Measurements from ENCODE around the gene SPATA17.

Gene SPATA17

DNA sequence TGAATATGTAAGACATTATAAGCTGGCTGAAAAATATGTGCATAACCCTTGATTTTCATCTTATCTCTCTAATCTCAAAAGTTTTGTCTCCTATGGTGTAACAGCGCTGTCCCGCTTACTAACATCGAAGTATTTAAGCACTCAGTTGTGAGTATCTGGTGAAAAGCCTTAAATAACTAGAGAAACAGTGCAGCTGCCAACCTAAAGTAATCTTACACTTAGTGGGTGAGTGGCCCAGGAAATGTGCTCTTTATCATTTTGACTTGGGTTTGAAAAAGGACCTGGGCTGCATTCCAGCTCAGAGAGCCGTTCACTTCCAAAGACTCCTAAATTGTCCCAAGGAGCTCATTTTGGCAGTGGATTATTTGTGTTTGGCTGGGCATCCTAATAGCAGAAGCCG lies 225.9 kb downstream of the SPATA17 start:
- no peak for DNase-seq

DNA sequence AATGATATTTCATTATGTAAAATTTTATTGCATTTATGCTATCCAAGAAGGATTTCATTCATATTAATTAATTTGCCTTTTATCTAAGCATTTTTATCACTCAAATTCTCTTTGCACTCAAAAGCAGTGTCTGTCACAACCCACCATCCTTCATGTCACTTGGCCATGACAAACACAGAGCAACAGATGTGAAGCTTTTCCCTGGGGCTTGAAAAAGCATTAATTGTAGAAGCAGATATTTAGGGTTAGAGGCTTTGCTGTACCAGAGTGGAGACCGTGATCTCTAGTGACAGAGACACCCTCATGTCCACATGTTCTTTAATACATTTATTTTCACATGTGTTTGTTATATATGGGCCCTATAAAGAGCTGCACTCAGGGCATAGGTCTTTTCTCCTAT lies 230.5 kb downstream of the SPATA17 start:
- DNase-seq: no peak

DNA sequence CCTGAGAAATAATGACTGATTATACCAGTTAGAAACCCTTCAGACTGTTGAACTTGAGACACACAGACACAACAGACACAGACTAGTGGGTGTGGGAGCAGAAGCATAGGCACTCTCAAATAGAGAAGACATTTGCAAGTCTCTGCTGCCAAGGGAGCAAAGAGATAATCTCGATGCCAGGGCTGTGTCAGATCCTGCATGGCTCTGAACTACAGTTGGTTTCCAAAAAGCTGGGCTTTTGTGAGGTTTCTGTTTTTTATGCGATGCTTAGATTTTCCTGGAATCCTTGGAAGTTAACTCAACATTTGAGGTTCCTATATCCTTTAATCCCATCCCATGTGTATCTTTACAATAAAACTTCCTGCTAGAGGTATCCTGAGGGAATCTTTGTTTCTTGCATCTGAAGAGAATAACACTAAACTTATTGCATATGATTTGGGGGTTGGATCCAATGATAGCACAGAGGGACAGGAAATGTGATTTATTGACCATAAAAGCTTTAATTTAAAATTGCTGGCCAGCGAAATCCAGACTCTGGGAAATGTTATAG lies 236.4 kb downstream of the SPATA17 start:
- DNase-seq: no peak

DNA sequence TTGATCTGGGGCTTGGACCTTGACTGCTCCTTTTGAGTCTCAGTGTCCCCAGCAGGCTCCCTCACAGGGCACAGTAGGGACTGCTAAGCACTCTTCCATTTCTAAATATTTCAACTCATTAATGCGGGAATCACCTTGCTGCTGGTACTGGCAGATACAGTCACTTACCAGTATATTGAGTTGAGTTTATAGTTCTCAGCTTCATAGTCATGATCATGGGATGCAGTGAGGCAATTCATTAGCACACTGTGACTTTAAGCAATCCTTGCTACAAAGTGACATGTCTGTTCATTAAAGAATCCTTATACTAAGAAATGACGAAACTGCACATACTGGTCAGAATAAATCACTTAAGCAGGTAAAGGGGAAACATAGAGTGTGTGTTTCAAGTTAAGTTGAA lies 240.8 kb downstream of the SPATA17 start:
- no peak for DNase-seq

DNA sequence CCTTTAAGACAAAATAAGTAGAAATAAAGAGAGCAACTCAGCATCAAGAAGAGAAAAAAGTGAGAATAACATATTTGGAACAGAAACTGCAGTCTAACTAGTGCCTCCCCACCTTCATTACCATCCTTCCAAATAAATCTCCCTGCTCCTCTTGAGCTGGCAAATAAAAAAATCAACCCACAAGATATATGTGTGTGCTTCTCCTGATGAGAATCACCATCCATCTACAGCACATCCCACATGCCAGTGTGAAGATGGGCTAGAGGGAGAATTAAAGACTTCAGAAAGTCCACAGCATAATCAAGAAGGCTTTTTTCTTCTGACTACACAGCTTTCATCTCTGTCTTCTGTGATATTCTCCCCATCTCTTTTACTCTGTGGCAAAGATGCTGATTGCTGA lies 244.1 kb downstream of the SPATA17 start:
- no peak for DNase-seq

DNA sequence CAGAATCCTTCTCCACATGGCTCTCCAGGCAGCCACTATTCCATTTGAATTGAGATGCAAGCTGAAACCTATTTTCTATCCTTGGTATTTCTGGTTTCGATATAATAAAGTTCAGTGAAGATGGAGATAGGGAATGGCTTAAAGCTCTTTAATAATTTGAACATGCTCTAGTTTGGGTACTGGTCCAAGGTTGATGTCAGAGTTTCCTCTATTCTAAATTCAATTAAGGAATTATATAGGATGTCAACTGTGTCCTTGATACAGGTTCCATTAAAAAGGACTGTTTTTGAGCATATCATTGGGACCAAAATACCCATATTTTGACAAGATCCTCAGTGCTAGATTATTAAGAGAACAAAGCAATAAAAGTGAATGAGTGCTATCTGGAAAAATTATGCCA lies 245.3 kb downstream of the SPATA17 start:
- DNase-seq: no peak

DNA sequence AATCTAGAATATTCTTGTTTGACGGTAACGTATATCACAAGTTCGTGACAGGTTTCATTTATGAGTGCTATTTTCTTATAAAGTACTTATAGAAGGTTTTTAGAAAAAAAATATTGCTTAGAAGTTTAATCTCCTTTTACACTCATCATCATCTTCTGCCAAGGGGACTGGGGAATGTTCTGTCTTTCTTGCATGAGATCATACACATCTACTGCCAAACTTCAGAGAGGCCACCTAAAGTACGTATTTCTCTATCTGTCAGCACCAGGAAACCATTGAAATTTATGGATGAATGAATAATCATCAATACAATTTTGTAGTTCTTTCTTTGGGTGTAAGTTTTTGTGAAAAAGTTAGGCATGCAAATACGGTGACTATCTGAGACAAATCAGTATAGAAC lies 245.8 kb downstream of the SPATA17 start:
- DNase-seq: no peak

DNA sequence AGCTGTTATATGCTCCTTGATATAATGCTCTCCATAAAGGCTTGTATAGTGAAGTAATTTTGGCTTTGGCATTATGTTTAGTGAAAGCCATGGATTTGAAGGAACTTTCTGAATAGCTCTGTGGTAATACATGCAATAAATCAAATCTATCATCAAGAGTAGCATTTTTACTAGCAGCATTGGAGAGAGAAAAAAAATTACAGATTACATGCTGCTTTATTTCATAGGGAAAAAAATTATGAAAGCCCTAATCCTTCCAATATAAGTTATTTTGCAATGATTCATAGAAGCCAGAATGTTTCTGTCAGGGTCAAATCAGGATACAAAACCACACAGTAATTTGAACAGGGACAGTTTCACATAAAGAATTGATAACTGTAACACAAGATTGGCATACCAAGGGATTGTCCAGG lies 250.0 kb downstream of the SPATA17 start:
- no peak for DNase-seq

DNA sequence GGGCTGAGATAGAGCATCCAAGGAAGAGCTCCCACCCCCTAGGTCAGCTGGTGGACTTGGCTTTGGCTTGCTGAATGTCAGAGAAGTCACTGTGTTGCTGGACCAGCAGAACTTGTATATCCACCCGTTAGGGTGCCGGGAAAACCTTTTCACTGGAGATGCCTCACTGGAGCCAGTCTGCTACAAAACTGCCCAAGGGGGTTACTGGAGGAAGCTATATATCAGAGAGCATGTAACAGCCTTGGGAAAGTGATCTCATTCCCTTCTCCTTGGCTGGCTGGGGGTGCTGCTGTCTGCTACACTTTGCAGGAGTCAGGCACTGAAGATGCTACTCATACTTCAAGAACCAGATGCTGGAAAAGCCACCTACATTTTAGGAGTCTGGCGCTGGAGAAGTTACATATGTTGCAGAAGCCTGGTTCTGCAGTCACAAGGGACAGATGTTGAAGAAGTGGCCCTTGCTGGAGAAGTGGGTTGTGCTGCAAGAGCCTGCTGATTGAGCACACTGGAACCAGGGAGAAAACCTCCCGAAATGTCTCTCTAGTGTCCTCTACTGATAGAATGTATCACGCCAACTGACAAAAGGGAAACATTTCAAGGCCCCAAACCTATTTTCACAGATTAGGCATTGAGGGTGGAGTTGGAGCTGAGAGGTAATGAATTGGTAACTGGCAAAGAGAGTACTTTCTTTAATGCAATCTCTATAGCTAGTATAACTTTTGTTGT lies 250.6 kb downstream of the SPATA17 start:
- no peak for DNase-seq

DNA sequence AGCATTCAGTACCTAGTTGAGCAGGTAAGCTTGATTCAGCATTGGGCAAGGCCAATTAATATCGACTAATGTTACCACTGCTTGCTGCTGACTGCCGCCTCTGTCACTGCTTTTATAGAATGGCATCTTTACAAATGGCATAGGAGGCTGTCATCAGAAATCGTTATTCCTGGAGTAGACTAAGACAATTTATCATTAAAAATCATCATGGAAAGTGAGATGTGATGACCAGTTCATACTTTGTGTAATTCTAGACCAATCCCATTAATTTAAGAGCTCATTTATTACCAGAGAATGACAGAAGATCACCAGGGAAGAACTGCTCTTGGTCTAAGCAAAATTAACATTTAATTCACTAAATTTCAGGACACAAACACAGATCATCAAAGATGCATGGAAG lies 254.0 kb downstream of the SPATA17 start:
- DNase-seq: no peak

DNA sequence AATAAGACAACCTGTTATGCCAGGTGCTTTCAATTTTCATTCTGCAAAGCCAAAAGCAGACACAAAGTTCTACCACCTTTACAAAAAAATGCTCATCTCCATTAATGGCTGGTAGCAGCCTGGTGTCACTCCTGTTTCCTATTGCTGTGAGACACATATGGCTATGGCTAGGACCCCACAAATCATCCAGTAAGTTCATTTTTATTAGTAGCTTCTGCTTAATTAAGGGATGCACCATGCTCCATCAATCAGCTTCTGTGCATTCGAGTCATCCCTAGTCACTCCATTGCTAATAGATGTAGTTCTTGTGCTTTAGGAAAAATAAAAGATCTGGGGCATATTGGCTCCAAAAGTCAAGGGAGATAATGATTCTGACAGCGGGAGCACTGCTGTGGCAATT lies 257.2 kb downstream of the SPATA17 start:
- DNase-seq: no peak

DNA sequence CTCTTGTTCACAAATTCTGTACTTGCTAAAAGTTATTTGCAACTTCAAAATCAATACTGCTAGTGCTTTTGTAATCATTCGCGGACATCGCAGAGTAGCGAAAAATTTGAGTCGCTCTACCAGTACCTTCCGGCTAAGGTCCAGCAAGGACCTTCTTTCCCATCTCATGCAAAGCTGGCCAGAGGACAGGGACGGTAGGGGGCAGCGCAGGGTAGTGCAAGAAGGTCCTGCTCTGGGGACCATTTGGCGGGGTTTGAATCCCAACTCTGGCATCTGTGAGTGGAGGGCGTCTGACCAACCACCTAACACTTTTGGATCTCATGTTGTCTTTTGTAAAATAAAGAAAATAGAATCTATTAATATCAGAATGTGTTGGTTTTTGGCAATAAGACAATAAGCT lies 258.3 kb downstream of the SPATA17 start:
- no peak for DNase-seq

DNA sequence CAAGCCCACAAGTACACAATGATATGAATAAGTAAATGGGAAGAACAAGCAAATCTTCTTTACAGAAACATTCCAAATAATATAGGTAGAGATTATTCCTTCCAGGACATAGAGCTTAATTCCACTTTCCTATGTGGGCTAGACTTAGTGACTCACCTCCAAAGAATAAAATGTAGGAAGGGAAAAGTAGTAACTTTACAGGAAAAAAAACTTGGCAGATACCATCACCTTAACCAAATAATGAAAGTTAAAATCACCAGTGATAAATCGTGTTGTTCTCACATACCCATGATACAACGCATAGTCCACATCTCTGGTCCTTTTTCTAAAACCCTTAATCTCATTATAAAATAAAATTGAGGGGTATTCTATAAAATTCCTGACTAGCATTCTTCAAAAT lies 260.8 kb downstream of the SPATA17 start:
- no peak for DNase-seq

DNA sequence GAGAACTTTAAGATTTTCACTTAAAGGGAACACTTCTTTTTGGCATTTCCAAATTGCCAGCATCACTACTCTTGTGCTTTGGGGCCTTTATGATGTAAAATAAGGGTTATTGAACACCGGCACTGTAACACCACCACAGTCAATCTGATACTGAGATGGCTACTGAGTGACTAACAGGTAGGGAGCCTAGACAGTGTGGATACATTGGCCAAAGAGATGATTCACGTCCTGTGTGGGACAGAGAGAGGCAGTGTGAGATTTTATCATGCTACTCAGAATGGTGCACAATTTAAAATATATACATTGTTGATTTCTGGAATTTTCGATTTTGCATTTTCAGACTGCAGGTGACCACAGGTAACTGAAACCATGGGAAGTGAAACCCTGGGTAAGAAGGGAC lies 261.6 kb downstream of the SPATA17 start:
- DNase-seq: no peak

DNA sequence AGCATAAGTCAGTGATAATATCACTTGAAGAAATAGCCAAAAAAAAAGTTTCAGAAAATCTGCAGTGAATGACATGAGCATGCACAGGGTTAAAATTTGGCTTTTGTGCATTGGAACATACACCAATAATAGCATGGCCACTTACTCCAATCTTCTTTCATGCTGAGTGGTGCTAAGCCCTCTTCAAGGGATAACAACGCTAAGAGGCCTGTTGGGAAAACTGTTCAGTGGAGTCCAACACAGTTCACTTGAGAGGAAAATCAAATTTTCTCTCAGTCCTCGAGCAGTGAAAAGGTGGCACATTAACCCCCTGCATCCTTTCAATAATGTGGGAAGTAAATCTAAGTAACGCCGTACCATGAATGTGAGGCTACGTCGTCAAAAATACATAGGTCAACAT lies 264.7 kb downstream of the SPATA17 start:
- DNase-seq: no peak

DNA sequence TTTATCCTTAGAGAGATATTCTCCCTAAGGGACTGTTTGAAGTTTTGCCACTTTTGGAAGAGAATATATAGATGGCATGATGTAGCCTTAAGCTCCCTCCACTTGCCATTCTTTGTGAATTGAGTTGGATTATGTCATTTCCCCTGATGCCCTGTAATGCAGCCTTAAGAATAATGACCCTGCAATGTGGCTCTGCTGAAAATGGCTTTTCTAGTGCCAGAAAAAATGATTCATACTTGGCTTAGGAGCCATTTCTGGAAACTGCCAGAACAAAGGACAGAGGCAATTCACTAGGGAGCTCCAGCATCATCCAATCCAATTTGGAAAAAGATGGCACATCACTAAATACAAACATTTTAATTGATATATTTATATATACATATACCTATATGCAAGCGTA lies 265.3 kb downstream of the SPATA17 start:
- DNase-seq: no peak

DNA sequence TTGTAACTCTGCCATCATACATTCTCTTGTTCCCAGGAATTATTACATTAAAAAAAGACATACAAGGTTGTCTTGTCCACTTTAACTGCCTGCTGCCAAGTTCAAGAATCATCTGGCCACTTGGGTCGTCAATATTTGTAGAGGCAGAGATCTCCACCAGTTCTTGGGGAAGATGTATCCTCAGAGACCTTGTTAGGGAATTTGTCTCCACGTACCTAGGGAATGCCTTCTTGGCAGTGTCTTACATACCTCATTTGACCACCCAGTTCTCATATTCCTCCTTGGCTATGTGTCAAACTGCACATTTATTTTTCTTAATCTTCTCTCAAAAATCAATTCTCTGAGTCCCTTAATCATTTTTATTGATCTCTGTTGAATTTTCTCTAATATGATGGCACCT lies 266.0 kb downstream of the SPATA17 start:
- no peak for DNase-seq

DNA sequence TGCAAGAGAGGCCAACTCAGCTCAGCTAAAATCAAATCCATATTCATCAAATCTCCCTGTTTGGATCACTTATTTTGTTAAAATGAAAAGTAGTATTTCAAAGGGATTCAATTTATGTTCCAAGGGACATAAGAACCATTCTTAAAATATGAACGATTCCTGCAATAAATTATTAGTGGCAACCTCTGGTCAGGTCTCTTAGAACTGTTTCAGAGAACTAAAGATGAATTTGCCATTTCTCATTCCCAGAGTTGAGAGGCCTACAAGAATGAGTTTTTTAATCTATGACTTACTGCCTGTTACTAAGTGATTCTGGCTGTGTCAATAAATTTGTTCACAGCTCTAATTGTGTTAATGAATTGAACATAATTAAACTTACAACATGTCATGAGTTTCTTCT lies 268.5 kb downstream of the SPATA17 start:
- DNase-seq: no peak

DNA sequence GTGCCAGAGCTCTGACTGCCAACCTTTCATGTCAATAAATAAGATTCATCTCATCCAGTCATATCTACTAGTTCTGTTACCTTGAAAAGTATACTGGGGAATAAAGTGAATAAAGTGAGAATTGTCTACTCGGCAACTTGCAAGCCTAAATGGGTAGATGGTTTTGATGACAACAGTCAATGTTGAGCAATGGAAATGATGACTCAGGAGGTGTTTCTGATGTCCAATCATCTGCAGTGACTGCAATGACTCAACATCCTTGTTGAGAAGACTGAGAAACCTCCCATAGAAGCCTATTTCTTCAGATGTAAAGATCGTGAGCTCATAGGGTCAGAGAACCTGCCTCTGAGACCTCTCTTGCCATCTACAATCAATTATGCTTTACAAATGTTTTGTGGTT lies 276.4 kb downstream of the SPATA17 start:
- no peak for DNase-seq

DNA sequence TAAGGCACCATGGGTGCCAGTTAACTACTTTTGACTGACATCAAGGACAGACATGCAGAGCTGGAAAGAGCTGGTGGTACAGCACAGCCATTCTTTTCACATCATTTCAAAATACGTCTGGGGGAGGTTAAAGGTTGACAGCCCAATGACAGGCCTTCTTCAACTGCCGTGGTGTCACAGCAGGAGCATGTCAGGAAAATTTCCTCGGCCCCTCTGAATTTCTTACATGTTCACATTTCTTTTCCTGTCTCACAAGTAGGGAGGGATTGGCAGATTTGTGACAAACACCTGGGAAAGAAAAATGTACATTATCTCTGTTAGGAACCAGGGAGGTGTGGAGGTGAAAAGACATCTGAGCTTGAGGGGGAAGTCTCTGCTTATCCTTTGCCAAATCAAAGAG lies 279.1 kb downstream of the SPATA17 start:
- DNase-seq: no peak

DNA sequence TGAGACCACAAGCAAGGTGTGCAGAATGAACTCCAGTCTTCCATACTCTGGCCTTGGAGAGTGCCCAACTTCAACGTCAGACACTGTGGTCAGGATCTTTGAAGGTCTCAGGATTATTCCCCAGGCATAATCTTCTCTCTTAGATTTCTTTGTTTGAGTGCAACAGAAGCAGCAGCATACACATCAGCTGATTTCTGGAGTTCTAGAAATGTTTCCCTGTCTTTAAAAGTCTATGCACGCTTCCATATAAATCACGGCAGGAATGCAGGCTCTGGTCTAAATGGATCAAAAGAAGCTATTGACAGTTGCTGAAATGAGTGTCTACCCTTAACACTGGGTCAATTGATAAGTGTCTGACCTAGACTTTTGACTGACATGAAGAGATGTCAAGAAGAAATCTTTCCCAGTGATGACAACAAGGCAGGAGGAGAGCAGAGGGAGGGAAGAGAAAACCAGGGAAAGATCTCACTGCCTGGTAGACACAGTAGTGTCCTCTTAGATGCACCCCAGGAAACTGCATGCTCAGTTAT lies 279.7 kb downstream of the SPATA17 start:
- no peak for DNase-seq

DNA sequence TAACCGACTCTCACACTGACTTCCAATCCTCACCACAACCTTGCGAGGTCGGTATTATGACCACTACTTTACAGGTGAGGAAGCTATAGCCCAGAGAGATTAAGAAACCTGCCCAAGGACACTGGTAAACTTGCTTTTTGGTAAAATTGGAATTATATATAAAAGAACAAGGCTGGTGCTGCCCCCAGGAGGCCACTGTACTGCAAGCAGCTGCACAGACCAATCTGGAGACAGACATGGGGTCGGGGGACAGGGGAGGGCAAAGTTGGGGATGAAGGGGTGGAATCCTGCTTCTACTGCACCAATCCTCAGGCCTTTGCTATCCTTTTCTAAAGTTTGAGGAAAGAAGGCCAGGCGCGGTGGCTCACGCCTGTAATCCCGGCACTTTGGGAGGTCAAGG lies 280.8 kb downstream of the SPATA17 start:
- DNase-seq: no peak

DNA sequence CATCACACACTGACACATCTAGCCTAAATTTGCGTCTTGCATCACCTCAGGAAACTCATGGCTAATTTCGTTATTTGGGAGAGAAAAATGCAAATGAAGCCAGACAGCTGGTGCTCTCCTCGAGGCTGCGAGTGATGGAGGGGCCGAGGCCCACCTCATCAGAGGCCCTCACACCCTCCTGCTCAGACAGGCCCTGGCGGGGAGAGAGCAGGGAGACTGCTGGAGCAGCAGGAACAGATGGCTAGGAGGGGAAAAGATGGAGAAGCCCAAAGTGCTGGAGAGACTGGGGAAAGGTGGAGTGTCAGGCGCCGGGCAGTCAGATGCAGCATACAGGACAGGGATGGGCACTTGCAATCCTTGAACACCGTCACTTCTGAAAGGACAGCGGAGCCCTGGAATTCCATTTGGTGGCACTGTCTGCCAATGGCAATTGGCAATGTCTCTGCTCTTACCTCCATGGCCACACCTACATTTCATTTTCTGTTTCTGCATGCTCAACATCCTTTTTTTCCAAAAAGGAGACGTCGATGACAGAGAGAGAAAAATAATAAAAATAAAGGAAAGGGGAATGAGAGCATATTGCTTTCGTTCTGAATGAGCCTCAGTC lies 286.2 kb downstream of the SPATA17 start:
- DNase-seq: no peak

DNA sequence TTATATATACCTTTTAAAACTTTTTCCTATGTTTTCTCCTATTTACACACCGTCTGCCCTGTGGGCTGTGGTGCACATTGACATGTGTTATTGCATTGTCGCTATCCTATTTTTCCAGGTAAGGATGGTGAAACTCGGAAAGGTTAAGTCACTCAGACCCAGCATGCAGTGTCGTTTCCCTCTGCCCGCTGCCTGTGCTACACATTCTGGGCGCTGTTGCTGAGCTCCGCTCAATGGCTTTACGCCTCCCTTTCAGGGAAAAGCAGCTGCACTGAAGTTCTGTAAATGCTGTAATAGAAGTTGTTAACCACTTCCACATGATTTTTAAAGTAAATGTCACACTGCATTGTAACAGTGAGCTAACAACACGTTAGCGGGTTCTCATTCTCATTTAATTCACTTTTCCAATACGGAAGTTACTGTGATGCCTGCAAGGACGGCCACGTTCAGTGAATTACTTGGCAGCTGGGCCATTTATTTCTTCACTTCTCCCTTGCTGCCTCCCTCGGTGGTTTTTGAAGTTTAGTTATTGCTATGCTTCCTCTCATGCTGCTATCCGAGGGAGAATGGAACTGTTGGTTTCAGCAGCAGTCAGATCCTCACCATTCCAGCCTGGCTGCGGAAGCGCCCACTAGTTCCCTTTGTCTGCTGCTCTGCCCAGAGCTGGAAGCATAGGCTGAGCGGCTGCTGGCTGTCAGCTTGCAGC lies 288.7 kb downstream of the SPATA17 start:
- DNase-seq: no peak
